ENCODE results near the gene MILR1.

MILR1 gene

GRCh38 chr17:64506576-64507412 lies 57.9 kb downstream of the MILR1 start, which contains the start of gene CEP95:
TSS of gene CEP95 (plus strand) at chr17:64506977. CDS start at chr17:64507098, 121 bp downstream.
- TF ChIP-seq CTCF (IDR thresholded peaks at IDR 0.05; ENCODE audit: low read depth, low read length): no peak

GRCh38 chr17:64507413-64507782 lies 58.5 kb downstream of the MILR1 start:
- DNase-seq (ENCODE audit: low read depth in 2 of 2): peak; percentile 81 to 82
- TF ChIP-seq CTCF (IDR thresholded peaks at IDR 0.05; ENCODE audit: low read depth, low read length): peak; percentile 47

More at GRCh38 chr17:64506576-64507412, 57.9 kb downstream of the MILR1 start, which contains the start of gene CEP95:
- peak; percentile 99 for DNase-seq (ENCODE audit: low read depth in 2 of 2)
- peak within 1 kb of the TSS; percentile 99 to 100 for H3K4me3 ChIP-seq (replicated peaks in 1 of 2; ENCODE audit: low read depth in 2 of 2, low read length in 2 of 2)

GRCh38 chr17:64508683-64509082 lies 59.8 kb downstream of the MILR1 start:
- no peak for TF ChIP-seq CTCF (IDR thresholded peaks at IDR 0.05; ENCODE audit: low read depth, low read length)
- DNase-seq (ENCODE audit: low read depth in 2 of 2): no peak
- H3K4me3 ChIP-seq (replicated peaks in 1 of 2; ENCODE audit: low read depth in 2 of 2, low read length in 2 of 2): peak overlapping the region in 1 of 2 donors; percentile 99

More at GRCh38 chr17:64507413-64507782, 58.5 kb downstream of the MILR1 start:
- peak overlapping the region; percentile 99 to 100 for H3K4me3 ChIP-seq (replicated peaks in 1 of 2; ENCODE audit: low read depth in 2 of 2, low read length in 2 of 2)

- H3K4me3 ChIP-seq (replicated peaks in 1 of 2; ENCODE audit: low read depth in 2 of 2, low read length in 2 of 2): no peak overlapping the region
- TF ChIP-seq CTCF (IDR thresholded peaks at IDR 0.05; ENCODE audit: low read depth, low read length): no peak
- no peak for DNase-seq (ENCODE audit: low read depth in 2 of 2)
Observed at GRCh38 chr17:64509179-64509578, 60.3 kb downstream of the MILR1 start.

- TF ChIP-seq CTCF (IDR thresholded peaks at IDR 0.05; ENCODE audit: low read depth, low read length): no peak
- peak in 1 of 2 donors; percentile 60 for DNase-seq (ENCODE audit: low read depth in 2 of 2)
- no peak overlapping the region for H3K4me3 ChIP-seq (replicated peaks in 1 of 2; ENCODE audit: low read depth in 2 of 2, low read length in 2 of 2)
Observed at GRCh38 chr17:64515419-64515818, 66.5 kb downstream of the MILR1 start.

GRCh38 chr17:64515829-64516228 lies 66.9 kb downstream of the MILR1 start:
- TF ChIP-seq CTCF (IDR thresholded peaks at IDR 0.05; ENCODE audit: low read depth, low read length): no peak
- no peak for DNase-seq (ENCODE audit: low read depth in 2 of 2)
- no peak overlapping the region for H3K4me3 ChIP-seq (replicated peaks in 1 of 2; ENCODE audit: low read depth in 2 of 2, low read length in 2 of 2)
